22Rv1 (cell line): Measurements from ENCODE around the gene KRT12.

Experiments
- H3K27ac ChIP-seq: fragments of 450-650 bp; 2 replicates; pipeline ENCODE4 v1.5.1; 2017
- ZFX ChIP-seq: fragments of 450-650 bp; IDR thresholded peaks from 2 replicates; pipeline ENCODE4 v1.6.1; 2017; ENCODE audit warnings: antibody characterized with exemption, borderline replicate concordance
- TF ChIP-seq, protein P1 (sequence below): fragments of 450-650 bp; IDR thresholded peaks from 2 replicates; pipeline ENCODE4 v1.5.1; 2017; ENCODE audit warnings: mild to moderate bottlenecking

KRT12 gene

DNA sequence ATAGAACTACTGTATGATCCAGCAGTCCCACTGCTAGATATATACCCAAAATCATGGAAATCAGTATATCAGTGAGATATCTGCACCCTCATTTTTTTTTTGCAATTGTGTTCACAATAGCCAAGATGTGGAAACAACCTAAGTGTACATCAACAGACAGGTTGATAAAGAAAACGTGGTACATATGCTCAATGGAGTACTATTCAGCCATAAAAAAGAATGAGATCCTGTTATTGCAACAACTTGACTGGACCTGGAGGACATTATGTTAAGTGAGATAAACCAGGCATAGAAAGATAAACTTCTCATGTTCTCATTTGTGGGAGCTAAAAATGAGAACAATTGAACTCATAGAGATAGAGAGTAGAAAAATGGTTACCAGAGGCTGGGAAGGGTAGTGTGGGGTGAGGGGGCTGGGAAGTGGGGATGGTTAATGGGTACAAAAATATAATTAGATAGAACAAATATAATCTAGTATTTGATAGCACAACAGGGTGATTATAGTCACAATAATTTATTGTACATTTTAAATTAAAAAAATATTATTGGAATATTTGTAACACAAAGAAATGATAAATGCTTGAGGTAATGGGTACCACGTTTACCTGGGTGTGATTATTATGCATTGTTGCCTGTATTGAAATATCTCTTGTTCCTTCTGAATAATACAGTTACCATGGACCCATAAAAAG lies 36.8 kb downstream of the KRT12 start:
- TF ChIP-seq, protein P1, sequence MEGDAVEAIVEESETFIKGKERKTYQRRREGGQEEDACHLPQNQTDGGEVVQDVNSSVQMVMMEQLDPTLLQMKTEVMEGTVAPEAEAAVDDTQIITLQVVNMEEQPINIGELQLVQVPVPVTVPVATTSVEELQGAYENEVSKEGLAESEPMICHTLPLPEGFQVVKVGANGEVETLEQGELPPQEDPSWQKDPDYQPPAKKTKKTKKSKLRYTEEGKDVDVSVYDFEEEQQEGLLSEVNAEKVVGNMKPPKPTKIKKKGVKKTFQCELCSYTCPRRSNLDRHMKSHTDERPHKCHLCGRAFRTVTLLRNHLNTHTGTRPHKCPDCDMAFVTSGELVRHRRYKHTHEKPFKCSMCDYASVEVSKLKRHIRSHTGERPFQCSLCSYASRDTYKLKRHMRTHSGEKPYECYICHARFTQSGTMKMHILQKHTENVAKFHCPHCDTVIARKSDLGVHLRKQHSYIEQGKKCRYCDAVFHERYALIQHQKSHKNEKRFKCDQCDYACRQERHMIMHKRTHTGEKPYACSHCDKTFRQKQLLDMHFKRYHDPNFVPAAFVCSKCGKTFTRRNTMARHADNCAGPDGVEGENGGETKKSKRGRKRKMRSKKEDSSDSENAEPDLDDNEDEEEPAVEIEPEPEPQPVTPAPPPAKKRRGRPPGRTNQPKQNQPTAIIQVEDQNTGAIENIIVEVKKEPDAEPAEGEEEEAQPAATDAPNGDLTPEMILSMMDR = no peak
- no peak for TF ChIP-seq ZFX
- H3K27ac ChIP-seq = no peak overlapping the region

GRCh38 chr17:40828454-40829044 lies 38.5 kb downstream of the KRT12 start:
- TF ChIP-seq ZFX = no peak
- TF ChIP-seq, protein P1 = no peak
- no peak overlapping the region for H3K27ac ChIP-seq

DNA sequence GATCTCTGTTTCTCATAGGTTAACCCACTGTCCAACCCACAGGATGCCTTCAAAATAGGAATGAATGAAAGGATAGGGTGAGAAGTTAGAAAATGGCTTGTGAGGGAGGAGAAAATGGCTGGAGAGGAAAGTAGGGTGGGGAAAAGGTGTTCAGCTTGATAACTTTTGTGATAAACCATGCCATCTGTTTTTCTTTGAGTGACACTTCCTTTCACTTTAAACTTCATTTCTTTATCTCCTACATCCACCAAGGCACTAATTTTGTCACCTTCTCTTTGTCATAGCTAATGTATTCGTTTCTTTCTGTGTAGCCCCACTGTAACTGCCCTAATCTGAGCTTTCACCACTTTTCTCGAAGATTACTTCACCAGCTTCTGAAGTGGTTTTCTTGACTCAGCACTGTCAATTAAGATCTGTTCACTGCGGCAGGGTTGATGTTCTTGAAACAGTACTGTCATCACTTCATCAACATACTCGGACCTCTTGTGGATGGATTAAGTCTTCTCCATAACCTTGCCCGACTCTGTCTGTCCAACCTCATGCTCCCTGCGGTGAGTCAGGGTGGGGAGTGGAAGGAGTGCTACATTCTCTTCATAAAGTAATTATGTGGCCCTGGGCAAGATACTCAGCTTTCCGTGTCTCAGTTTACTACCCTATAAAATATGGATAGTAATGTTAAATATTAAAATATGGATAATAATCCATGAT lies 39.1 kb downstream of the KRT12 start:
- TF ChIP-seq, protein P1 = no peak
- TF ChIP-seq ZFX = no peak
- H3K27ac ChIP-seq = no peak overlapping the region

- H3K27ac ChIP-seq = no peak overlapping the region
- no peak for TF ChIP-seq ZFX
- TF ChIP-seq, protein P1 = no peak
Observed at GRCh38 chr17:40825599-40825998, 41.4 kb downstream of the KRT12 start.

DNA sequence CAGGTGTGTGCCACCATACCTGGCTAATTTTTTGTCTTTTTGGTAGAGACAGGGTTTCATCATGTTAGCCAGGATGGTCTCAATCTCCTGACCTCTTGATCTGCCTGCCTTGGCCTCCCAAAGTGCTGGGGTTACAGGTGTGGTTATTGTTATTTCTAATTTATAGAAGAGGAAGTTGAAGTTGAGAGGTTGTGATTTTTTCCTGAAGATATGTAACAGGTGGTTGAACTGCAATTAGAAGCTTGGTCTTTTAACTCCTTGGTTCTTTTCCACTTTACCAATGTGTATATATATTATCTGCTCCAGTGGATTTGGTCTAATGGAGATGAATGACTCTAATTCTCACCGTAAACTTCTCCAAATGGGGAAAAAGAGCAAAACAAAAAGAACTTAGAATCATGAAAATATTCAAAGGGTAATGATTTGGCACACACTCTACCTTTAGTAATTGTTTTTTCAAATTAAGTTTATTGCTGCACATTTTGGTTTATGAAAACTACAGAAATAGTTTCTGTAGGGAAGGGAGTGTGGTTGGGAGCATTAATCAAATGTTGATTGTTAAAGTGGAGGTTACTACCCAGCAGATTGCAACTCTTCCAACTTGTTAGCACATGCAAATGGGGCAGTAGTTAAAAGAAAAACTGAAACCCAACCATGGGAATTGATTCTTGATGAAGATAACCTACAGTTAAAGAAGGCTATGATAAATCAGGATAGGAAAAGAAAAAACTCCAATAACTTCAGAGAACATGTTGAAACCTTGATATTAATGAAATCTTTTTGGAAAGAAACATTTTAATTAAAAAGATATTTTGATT lies 42.8 kb downstream of the KRT12 start:
- no peak for TF ChIP-seq ZFX
- TF ChIP-seq, protein P1 = no peak
- H3K27ac ChIP-seq = no peak overlapping the region

DNA sequence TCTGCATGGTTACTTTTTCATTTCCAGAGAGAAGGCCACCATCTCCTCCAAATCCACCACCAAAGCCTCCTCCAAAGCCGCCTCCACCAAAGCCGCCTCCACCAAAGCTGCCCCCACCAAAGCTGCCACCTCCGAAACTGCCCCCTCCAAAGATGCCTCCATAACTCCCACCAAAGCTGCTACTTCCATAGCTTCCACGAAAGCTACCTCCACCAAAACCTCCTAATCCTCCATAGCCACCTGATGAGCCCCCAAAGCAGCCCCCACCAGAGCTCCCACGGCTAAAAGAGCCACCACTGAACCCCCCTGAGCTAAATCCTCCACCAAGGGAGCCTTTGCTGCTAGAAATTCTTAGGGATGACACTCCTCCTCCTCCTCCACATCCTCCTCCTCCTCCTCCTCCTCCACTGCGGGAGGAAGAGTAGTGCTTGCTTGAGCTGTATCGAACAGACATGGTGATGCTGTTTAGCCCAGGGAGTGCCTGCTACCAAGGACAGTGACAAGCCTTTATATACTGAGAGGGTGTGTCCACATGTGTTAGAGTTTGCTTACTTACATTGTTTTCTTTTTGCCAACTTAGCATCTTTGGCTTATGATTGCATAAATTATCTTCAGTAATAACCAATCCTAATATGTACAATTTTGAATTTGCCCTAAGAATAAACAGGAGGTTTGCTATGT lies 44.8 kb downstream of the KRT12 start, which contains the start of gene KRT10:
TSS of gene KRT10 (minus strand) at position 483 of the 681 bp plus-strand sequence. CDS start at position 454, 29 bp downstream.
- TF ChIP-seq ZFX = no peak
- TF ChIP-seq, protein P1 = no peak
- no peak within 1 kb of the TSS for H3K27ac ChIP-seq
